GM19395 (cell line): Measurements from ENCODE around the gene R3HDML.

ENCODE experiments used
- ATAC-seq: cut with Tn5 transposase; IDR thresholded peaks from one replicate; pipeline ENCODE4 v1.9.1; 2021; ENCODE audit warnings: mild to moderate bottlenecking, moderate library complexity; ENCODE audit not compliant: unreplicated experiment

R3HDML gene

DNA sequence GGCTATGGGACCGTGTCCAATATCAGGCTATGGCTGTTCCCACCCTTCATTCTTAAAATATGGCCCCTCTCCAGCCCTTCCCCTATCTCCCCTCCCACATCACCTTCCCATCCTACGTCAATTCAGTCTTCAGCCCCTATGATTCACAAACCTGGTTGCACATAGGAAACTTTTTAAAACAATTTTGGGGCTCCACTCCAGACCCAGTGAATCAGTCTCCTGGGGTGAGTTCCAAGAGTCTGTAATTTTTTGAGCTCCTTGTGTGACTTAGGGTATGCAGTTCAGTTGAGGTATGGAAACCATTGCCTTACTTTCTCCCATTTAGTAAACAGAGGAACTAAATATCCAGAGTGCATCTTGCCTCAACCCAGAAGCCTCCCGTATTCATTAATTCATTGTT, 24.2 kb downstream of the R3HDML start:
- ATAC-seq, result no peak

DNA sequence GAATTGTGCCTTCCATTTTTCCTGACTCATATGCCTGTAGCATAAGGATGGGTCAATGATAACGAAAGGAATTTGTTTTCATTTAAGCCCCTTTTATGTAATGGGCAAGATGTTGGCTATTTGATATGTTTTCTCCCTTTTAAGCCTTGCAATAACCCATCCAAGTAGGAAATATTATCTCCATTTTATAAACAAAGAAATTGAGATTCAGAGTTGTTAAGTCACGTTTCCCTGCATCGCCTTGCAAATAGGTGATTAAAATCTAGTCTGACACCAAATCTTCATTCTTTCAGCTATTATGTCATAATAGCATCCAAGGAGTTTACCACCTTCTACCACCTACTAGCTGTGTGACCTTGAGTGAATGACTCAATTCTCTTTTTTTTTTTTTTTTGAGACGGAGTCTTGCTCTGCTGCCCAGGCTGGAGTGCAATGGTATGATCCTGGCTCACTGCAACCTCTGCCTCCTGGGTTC, 25.7 kb downstream of the R3HDML start:
- no peak for ATAC-seq

DNA sequence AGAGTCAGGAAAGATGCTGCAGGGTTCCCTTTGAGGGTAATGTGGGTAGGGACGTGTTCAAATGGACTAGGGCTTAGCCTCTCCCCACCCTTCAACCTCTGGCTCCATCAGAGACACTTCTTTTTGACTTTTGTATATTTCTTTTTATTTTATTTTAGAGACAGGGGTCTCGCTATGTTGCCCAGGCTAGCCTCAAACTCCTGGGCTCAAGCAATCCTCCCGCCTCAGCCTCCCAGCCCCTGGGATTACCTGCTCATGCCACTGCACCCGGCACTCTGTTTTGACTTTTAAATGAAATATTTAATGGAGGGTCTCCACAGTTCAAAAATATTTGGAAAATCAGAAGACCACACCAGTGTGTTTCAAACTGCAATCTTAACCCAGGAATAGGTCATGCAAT, 27.2 kb downstream of the R3HDML start:
- no peak for ATAC-seq

DNA sequence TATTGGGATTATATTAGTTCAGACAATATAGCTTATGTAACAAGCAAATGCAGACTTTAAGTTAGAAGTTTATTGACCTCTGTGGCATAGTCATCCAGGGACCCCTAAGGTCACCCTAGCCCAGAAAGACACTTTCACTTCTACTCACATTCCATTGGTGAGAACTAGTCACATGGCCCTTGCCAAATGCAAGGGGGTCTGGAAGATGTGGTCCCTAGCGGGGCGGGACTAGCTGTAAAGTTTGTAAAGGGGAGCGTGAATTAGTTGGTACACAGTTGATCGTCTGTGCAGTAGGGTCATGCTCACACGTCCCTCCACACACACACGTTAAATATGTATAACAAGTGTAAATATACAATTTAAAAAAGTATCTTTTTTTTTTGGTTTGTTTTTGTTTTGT, 27.9 kb downstream of the R3HDML start:
- ATAC-seq, result no peak

DNA sequence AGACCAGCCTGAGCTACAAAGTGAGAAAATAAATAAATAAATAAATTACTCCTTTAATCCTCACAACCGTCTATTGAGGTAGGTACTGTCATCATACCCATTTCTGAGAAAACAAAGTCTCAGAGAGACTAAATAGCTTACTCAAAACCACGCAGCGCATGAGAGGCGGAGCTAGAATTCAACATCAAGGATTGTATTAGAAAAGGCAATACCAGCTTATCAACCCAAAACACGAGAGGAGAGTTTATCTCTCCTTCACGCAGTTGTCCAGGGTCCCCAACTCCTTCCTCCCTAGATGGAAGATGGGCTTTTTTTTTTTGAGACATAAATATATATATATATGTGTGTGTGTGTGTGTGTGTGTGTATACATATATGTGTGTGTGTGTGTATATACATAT, 30.9 kb downstream of the R3HDML start:
- no peak for ATAC-seq

DNA sequence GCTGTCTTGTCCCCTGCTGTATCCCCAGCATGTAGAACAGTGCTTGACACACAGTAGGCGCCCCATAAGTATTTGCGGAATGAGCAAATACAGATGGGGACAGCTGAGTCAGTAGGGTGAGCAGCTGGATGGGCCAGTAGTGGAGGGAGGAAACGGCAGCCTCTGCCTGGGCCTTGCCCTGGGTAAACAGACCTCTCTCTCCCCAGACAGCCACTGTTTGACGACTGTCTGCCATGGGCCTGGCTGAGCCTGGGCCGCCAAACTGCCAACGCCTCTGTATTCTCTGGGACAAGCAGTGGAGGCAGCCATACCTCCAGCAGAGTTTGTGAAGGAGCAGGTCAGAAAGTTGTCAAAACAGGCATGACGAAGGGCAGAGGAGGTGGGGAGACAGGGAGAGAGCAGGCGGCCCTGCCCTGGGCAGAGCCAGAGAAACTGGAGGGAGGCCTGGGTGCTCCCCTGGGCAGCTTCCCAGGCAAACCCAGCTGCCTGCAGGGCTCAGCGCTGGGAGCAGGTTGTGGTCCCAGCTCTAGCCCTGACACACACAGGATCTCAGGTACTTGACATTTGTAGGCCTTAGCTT, 33.9 kb downstream of the R3HDML start:
- ATAC-seq, result no peak

DNA sequence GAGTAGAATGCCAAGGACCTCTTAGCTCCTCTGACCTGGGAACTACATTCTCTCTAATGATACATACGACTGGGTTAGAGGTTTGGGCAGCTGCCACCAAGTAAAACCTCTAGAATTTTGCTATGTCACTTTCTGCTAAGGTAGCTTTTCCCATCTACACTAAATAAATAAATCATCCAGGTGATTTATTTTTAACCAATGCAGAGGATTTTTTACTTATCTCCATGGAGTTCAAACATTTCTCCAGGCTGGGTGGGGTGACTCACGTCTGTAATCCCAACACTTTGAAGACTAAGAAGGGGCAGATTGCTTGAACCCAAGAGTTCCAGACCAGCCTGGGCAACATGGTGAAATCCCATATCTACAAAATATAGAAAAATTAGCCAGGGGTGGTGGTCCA, 45.8 kb downstream of the R3HDML start:
- no peak for ATAC-seq

DNA sequence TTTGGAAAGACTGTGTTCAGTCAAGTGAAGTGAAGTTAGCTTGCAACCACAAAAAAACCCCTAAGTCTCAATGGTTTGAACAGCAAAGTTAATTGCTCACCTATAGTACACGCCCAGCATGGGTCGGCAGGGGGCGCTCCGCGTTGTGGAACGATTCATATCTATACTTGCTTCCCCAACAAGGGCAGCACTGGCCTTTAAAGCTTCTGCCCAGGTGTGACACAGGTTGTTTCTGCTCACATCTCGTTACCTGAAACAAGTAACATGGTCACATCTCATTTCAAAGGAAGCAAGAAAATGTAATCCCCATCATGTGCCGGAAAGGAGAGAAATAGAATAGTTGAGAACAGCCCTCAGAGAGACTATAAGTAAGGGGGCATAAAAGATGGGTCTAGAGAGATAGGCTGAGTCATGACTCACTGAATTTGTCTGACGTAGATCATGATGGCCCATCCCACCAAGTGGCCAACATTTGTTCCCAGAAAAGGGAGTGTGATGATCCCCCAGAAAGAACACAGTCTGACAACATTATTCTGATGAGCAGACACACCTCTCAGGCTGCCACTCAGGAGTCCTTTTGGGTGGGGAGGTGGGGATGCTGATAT, 47.7 kb downstream of the R3HDML start:
- ATAC-seq, result no peak

DNA sequence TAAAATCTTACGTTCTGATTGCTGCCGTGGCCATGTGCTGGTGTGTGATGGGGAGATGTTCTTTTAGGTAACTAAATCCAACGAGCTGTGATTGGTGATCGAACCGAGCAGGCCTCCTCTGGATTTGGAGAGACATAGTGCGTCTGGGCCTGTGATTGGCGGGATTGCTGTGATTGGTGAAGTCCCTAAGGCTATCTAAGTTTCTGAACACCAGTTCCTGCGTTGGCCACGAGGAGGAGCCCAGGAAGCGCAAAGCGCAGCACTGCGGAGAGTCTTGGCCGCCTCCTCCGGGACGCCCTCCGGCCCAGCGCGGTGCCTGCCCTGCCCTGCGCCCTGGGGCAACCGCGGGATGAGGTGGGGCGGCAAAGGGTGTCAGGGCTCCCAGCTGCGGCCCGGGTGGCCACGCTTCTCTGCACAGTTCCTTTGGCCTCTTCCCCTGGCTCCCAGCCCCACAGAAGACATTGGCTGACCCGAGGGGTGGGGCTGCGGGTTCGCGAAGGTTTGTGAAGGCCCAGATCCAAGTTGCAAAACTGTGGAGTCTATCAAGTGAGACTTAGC, 51.7 kb downstream of the R3HDML start:
- peak; percentile 54 for ATAC-seq

DNA sequence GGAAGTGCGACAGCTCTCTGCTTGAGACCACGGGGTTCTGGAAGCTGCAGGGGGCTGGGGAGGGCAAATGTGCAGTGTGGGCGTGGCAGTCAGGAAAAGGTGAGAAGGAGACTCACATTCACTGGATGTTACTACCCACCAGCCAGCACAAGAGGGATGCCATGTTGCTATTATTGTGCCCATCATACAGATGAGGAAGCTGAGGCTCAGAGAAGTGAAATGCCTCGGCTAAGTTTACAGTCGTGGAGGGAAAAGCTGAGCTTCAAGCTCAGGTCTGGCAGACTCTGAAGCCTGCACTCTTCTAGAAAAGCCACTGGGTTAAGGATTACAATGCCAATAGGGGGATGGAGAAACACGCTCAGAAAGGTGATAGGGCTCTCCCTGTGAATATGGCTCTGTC, 53.0 kb downstream of the R3HDML start:
- no peak for ATAC-seq

DNA sequence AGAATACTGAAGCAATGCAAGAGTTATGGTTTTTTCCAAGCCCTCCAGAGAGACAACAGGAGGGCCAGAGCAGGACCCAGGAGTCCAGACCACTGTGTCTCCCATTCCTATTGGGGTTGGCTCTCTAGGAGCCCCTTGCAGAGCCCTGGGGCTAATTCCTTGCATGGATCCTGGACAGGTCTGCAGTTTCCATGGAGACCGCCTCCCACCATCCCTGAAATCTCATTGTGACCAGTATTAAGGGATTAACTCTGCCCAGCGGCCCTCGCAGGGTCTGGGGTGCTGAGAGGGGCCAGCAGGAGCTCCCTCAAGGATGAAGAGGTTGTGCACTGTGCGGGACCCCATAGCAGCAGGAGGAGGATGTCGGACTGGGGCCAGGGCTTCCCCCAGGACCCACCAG, 53.4 kb downstream of the R3HDML start:
- ATAC-seq, result no peak

DNA sequence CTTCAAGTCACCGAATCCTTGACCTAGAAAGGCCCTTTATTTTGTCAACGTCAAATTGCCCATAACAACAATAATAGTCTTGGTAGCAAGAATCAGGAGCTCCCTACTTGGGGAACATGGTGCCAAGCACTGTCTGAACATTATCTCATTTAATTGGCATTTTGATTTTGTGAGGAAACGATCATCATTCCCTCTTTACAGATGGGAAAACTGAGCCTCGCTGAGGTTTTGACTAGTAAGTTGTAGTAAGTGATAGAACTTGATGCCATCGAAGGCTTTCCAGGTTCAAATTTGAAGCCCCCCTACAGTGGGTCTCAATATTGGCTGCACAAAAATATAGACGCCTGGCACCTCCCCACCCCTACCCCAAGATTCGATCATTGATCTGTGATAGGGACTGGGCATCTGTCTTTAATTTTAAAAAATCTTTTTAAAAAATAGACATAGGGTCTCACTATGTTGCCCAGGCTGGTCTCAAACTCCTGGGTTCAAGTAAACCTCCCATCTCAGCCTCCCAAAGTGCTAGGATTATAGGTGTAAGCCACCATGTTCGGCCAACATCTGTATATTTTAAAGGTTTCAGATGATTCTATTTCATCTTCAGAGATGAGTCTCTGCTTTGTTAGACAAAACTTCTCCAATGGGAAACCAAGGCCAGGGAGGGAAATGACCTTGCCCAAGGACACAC, 55.4 kb downstream of the R3HDML start:
- no peak for ATAC-seq

DNA sequence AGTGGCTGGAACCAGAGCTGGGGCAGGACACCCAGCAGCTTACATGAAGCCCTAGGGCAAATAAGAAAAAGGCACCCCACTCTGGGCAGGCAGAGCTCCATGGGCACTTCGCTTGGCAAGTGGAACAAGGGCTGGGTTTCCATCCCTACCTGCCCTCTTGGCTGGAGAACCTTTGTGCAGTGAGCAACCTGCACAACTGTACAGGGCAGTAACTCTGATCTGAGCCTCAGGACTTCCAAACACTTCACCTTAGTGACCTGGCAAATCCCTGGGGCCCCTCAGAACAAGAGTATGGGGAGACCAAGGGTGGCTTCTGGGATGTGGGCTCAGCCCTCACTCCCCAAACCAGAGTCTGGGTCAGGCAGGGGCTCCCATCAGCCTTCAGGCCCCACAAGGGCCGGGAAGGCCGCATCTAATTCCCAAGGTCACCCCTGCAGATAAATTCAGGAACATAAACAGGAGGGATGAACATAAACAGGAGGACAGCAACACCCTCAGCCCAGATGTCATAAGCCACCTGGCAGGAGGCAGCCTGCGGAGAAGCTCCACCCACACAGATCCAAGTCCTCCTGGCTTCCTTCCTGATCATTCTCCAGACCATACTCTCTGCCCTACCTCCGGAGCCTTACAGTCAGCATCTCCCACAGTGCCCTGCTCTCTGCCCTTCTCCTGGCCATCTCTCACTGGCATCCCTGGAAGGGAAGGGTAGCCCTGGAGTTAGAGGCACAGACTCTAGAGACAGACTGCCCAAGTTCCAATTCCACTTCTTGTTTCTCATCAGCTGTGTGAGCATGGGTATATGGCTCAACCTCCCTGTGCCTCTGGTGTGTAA, 56.1 kb downstream of the R3HDML start:
- no peak for ATAC-seq

DNA sequence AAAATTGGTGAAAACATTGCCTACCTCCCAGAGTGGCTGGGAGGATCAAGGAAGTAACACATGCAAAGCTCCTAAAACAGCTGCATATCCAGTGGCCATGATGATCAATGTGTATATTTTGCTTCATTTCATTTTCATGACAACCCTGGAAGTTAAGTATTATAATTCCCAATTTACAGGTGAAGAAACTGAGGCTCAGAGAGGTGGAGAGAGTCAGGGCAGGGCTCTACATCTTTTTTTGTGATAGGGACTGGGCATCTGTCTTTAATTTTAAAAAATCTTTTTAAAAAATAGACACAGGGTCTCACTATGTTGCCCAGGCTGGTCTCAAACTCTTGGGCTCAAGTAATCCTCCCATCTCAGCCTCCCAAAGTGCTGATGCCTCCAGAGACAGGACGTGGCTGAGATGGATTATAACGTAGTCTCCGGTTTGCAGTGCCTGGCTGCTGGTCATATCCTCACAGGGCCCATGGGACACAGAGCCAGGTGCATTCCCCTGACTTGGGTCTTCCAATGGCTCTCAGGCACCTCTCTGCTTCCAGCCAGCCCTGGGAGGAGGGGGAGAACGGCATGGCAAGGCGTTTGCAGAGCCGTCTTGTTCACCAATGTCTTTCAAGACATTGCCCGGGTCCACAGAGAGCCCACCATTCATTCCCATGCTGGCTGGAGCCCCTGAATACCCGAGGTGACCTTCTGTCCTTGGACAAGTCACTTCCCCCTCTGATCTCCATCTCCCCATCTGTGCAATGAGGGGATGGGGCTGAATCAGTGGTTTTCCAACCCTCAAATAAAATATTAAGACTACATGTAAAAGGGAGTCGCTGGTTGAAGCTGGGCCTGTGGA, 57.0 kb downstream of the R3HDML start:
- ATAC-seq, result no peak

DNA sequence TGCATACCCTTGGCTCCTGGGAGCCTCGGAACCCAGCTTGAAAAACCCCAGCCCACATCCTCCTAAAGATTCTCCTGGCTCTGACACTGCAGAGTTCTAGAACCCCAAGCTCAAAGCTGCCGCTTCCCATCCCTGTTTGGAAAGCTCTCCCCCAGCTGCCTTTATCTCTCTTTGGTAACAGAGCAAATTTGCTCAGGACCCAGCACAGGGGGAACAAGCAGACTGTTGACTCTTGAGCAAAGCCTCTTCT, 57.5 kb downstream of the R3HDML start:
- ATAC-seq, result no peak

DNA sequence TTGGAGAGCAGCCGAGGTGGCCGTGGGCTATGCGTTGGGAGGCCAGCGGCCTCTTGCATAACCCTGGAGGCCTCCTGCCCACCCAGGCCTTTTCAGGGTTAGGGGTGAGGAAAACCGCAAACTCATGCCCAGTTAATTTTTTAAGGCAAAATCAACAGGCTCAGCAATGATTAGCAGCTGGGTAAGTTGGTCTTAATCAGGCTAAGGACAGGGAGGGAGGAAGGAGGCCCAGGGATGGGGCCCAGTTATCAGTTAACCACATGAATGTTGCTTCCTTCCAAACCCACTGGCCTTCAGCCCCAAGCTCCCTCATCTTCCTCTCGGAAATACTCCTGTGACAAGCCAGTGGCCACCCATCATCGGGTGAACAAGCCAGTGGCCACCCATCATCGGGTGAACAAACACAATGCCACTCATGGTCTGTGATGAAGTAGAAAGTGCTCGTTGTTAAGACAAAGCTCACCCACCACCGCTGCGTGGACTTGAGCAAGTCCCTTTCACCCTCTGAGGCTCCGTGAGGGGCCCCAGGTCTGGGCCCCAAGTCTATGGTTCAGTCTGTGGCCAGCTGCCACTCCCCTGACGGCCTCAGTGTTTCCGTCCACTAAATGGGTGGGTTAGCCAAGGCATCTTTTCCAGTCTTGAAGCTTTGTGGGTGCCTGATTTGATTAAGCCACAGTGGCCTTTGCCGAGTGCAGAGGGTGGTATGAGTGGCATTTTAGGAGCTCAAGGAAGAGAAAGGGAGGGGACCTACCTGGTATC, 58.0 kb downstream of the R3HDML start:
- ATAC-seq, result no peak

DNA sequence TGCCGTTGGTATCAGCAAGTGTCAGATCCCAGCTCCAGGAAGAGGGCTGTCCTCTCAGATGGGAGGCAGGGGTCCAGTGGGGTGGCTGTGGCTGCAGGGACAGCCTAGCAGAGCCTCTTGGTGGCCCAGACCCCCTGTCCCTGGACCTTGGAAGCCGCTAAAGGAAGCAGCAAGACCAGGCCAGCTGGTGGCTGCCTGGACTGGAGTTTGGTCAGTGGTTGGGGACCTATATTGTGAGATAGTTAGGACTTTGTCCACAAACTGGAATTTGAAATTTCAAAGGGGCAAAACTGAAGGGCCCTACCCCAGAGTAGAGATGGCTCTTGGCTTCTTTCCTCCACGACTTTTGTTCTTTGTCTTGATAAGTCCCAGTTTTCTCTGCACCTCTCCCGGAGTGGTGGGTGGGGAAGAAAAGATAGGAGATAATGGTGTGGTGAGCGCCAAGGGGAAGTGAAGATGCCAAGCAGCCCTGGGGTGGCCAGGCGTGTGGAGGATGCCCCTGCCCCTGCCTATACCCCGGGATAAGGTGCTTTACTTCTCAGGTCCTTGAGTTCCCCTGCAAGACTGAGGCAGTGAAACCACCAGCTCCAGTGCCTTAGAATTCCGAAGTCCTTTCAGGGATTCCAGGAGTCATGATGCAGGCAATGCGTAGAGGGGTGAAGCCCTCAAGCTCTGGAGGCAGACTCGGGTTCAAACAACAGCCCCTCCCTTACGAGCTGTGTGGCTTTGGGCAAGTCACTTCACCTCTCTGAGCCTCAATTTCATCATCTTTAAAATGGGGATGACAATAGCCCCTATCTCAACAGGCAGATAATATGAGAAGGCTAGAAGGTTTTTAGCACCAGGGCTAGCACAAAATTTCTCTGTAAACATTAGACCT, 58.9 kb downstream of the R3HDML start:
- ATAC-seq, result no peak

DNA sequence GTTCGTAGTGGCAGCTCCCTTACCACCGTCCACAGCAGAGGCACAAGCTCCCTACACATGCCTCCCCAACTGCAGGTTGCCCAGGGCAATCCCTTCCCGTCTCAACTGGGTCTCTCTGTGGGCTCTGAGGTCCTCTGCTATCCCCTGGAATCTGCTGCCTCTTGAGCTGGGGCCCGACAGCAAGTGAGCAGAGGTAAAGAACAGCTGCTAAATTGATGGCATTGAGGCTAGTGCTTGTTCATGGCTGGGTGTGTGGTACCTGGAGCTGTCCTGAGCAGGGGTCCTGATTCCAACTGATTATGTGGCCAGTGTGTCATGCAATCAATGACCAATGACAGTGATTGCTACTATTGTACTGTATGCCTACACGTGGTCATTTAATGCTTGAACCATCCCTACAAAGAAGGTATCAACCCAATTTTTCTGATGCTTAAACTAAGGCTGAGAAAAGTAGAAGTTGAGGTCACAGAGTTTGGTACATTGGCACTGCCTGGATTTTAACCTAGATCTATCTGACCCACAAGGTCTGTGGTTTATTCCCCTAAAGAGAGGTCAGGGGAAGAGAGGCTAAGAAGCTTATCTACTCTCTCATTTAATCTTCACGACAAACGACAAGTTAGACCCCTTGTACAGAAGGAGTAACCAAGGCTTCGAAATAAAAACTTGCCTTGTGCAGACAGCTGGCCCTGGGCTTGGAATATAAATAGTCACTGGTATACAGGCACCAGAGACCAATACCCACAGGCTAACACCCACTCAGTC, 59.7 kb downstream of the R3HDML start:
- ATAC-seq, result no peak
